Measurements from ENCODE around the gene PRODH.

The PRODH gene

DNA sequence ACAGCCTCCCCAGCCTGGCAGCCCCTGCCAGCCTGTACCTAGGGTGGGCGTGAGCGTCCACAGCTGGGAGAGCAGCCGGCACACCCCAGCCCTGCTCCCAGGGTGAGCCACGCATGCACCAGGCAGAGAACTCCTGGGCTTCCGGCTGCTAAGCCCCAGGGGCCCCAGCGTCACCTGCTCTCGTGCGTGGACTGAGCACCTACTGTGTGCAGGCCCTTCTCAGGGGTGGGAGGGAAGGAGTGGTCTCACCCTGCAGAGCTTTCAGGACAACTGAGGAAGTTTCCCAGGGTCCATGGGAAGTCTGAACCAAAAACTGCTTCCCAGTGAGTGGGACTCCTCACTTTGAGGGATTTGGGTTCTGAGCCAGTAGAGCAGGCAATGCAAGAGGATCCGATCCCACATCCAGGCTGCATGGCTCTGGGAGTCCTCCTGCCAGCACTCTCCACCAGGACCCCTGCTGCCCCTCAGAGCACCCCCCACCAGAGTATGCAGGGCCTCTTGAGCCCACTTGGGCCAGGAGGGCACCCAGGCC is 47.1 kb upstream of the PRODH start:
- Histone ChIP-seq H3K4me1 (ENCODE audit: control insufficient read depth, insufficient read depth, low read length) (no peaks in the 10 kb centered on the region), H3K27ac (ENCODE audit: extremely low read depth, low read depth, low read length) (no peak overlapping the region), H3K4me3 (ENCODE audit: low read depth, low read length) (no peak overlapping the region), H3K36me3 (ENCODE audit: control insufficient read depth in 2 of 2, insufficient read depth in 1 of 2, low read length in 2 of 2) (no peaks in the 10 kb centered on the region), H3K9me3 (ENCODE audit: control insufficient read depth, insufficient read depth, low read depth, low read length) (no peaks in the 10 kb centered on the region)
- POLR2A ChIA-PET, result no interaction called here
- TF ChIP-seq ZFP41 (tag by site-specific recombination; IDR thresholded peaks at IDR 0.05; ENCODE audit: borderline replicate concordance) (no peak), ZNF211 (tag by site-specific recombination; IDR thresholded peaks at IDR 0.05; ENCODE audit: low read depth) (no peak), ZNF366 (tag by site-specific recombination; conservative IDR thresholded peaks at IDR 0.05) (no peak), YY2 (tag by site-specific recombination; IDR thresholded peaks at IDR 0.05) (no peak), GLI4 (tag by site-specific recombination; IDR thresholded peaks at IDR 0.05) (no peak), ZNF221 (tag by site-specific recombination; IDR thresholded peaks at IDR 0.05; ENCODE audit: borderline replicate concordance) (no peak), ZNF830 (tag by site-specific recombination; IDR thresholded peaks at IDR 0.05; ENCODE audit: low read depth) (no peak), SCRT1 (tag by site-specific recombination; IDR thresholded peaks at IDR 0.05; ENCODE audit: borderline replicate concordance) (no peak), ZNF335 (tag by site-specific recombination; conservative IDR thresholded peaks at IDR 0.05) (no peak), ZNF677 (tag by site-specific recombination; IDR thresholded peaks at IDR 0.05) (no peak), ZNF624 (tag by site-specific recombination; IDR thresholded peaks at IDR 0.05) (no peak), ZBTB1 (tag by site-specific recombination; IDR thresholded peaks at IDR 0.05) (no peak), ZNF184 (tag by site-specific recombination; IDR thresholded peaks at IDR 0.05) (no peak), ZNF37A (tag by site-specific recombination; IDR thresholded peaks at IDR 0.05) (no peak), ZNF76 (tag by site-specific recombination; IDR thresholded peaks at IDR 0.05; ENCODE audit: borderline replicate concordance, low read depth) (no peak), ZNF2 (tag by site-specific recombination; IDR thresholded peaks at IDR 0.05) (no peak), ZNF768 (tag by site-specific recombination; IDR thresholded peaks at IDR 0.05) (no peak)
- TF ChIP-seq, protein P1, sequence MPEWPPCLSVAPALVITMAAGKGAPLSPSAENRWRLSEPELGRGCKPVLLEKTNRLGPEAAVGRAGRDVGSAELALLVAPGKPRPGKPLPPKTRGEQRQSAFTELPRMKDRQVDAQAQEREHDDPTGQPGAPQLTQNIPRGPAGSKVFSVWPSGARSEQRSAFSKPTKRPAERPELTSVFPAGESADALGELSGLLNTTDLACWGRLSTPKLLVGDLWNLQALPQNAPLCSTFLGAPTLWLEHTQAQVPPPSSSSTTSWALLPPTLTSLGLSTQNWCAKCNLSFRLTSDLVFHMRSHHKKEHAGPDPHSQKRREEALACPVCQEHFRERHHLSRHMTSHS (tag by site-specific recombination; IDR thresholded peaks at IDR 0.05), result no peak
- TF ChIP-seq, protein P2, sequence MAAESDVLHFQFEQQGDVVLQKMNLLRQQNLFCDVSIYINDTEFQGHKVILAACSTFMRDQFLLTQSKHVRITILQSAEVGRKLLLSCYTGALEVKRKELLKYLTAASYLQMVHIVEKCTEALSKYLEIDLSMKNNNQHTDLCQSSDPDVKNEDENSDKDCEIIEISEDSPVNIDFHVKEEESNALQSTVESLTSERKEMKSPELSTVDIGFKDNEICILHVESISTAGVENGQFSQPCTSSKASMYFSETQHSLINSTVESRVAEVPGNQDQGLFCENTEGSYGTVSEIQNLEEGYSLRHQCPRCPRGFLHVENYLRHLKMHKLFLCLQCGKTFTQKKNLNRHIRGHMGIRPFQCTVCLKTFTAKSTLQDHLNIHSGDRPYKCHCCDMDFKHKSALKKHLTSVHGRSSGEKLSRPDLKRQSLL (tag by site-specific recombination; IDR thresholded peaks at IDR 0.05), result no peak
- TF ChIP-seq, protein P3, sequence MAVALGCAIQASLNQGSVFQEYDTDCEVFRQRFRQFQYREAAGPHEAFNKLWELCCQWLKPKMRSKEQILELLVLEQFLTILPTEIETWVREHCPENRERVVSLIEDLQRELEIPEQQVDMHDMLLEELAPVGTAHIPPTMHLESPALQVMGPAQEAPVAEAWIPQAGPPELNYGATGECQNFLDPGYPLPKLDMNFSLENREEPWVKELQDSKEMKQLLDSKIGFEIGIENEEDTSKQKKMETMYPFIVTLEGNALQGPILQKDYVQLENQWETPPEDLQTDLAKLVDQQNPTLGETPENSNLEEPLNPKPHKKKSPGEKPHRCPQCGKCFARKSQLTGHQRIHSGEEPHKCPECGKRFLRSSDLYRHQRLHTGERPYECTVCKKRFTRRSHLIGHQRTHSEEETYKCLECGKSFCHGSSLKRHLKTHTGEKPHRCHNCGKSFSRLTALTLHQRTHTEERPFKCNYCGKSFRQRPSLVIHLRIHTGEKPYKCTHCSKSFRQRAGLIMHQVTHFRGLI (tag by site-specific recombination; IDR thresholded peaks at IDR 0.05), result no peak
- CTCF ChIA-PET, result no interaction called here

DNA sequence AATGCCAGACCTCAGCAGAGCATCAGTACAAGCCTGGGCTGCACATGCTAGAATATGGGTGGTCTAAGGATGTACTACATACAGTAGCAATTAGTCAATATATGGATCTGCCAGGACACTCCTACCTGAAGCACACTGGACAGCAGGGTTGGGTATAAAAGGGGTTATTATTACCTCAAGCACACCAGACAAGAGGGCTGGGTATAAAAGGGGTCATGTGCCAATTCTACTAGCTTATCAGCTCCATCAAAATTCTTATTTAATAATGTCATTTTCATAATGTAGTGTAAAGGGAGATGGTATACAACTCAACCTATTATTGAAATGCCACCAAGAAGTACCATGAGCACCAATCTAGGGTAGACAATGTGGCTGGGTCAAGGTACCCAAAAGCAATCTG is 44.7 kb upstream of the PRODH start:
- CTCF ChIA-PET, result no interaction called here
- POLR2A ChIA-PET, result interaction anchor here (0.6 kb wide), 1 partner anchor 142 kb away, joined by 3 read pairs; the partner anchor contains the start of gene DGCR2
- no peak overlapping the region for H3K27ac ChIP-seq (ENCODE audit: extremely low read depth, low read depth, low read length)

More for the DNA sequence above, 44.7 kb upstream of the PRODH start:
- H3K4me3 ChIP-seq (ENCODE audit: low read depth, low read length), result no peak overlapping the region
- TF ChIP-seq ZNF266 (tag by site-specific recombination; IDR thresholded peaks at IDR 0.05; ENCODE audit: low read depth) (no peak), SP3 (tag by site-specific recombination; IDR thresholded peaks at IDR 0.05) (no peak), SETDB1 (IDR thresholded peaks at IDR 0.05; ENCODE audit: insufficient read length, low read length) (peak; percentile 61), ZIC2 (tag by site-specific recombination; IDR thresholded peaks at IDR 0.05) (no peak)
- H3K4me1 ChIP-seq (ENCODE audit: control insufficient read depth, insufficient read depth, low read length), result no peaks in the 10 kb centered on the region
- H3K36me3 ChIP-seq (ENCODE audit: control insufficient read depth in 2 of 2, insufficient read depth in 1 of 2, low read length in 2 of 2), result no peaks in the 10 kb centered on the region
- no peaks in the 10 kb centered on the region for H3K9me3 ChIP-seq (ENCODE audit: control insufficient read depth, insufficient read depth, low read depth, low read length)

Data from HEK293 (cell line).